BJ (cell line): Measurements from ENCODE around the gene PNPLA8. TPM values are rescaled to one million over a fixed set of nuclear protein-coding genes. Genes with fewer than 3 reads are reported as not detected.
A peak's percentile ranks its signal among the peaks of the same experiment; 100 is the strongest.

Experiments used
- CTCF ChIA-PET: fragments of 350-600 bp; formaldehyde crosslinking; extraction: SDS; loops from one replicate; lab custom pipeline; 2021; ENCODE audit warnings: antibody characterized with exemption, inconsistent platforms; lab: Yijun Ruan, JAX
- POLR2A ChIA-PET: fragments of 300-600 bp; sonication (Branson Sonifier 250); formaldehyde crosslinking; extraction: SDS; loops from one replicate; lab custom pipeline; 2021; ENCODE audit warnings: antibody characterized with exemption; lab: Charles Lee
- DNase-seq: peaks from one replicate; pipeline ENCODE4 v3.0.0-alpha.2; 2011; ENCODE audit warnings: low read depth
- H3K27me3 ChIP-seq: 2 replicates; pipeline ENCODE4 v1.6.0; 2011; ENCODE audit warnings: low read length; ENCODE audit not compliant: control insufficient read depth, insufficient read depth
- H3K36me3 ChIP-seq: 2 replicates; pipeline ENCODE4 v1.5.1; 2011; ENCODE audit warnings: low read length; ENCODE audit not compliant: control insufficient read depth, insufficient read depth
- H3K4me3 ChIP-seq: 2 replicates; pipeline ENCODE4 v1.5.1; 2011; ENCODE audit warnings: low read depth, mild to moderate bottlenecking, control low read depth, low read length
- polyA plus RNA-seq: library from polyadenylated mRNA; depleted of rRNA; stranded (reverse); fragments of >200 nt; gene quantifications from 2 replicates; pipeline ENCODE4 v1.2.3, GENCODE V29; 2011
- TF ChIP-seq, protein P1 (sequence below): IDR thresholded peaks from 2 replicates; pipeline ENCODE4 v1.5.1; 2011; ENCODE audit warnings: low read depth, mild to moderate bottlenecking, control low read depth, inconsistent platforms, low read length, moderate library complexity; ENCODE audit not compliant: insufficient read depth

The PNPLA8 gene
- polyA plus RNA-seq, 1 experiment: 7.8 TPM

DNA sequence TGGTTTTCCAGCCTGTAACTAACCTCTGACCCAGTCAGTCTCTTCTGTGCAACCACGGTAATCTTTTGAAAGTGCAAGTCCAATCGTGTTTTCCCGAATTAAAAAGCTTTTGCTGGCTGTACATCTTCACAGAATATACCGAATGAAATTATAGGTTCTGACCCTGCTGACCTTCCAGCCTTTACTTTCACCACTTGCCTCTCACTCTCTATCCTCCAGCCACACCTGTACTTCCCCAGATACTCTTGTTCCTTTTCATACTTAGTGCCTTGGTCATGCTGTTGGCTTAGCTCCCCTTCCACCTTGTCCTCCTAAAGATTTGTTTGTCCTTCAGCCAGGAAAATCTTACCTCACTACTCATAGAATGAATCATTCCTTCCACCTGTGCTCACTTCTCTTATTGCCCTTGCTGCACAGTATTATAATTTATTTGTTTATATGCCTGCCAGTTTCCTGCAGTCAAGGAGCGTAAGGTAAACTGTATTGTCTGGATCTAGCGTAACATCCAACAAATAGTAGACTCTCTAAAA, 2.3 kb upstream of the PNPLA8 start:
- Histone ChIP-seq H3K36me3 (no peaks in the 10 kb centered on the region), H3K27me3 (no peaks in the 10 kb centered on the region), H3K4me3 (no peak overlapping the region)
- POLR2A ChIA-PET: no interaction called here
- CTCF ChIA-PET: no interaction called here
- no peak for DNase-seq
- TF ChIP-seq, protein P1, sequence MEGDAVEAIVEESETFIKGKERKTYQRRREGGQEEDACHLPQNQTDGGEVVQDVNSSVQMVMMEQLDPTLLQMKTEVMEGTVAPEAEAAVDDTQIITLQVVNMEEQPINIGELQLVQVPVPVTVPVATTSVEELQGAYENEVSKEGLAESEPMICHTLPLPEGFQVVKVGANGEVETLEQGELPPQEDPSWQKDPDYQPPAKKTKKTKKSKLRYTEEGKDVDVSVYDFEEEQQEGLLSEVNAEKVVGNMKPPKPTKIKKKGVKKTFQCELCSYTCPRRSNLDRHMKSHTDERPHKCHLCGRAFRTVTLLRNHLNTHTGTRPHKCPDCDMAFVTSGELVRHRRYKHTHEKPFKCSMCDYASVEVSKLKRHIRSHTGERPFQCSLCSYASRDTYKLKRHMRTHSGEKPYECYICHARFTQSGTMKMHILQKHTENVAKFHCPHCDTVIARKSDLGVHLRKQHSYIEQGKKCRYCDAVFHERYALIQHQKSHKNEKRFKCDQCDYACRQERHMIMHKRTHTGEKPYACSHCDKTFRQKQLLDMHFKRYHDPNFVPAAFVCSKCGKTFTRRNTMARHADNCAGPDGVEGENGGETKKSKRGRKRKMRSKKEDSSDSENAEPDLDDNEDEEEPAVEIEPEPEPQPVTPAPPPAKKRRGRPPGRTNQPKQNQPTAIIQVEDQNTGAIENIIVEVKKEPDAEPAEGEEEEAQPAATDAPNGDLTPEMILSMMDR: no peak

GRCh38 chr7:108526768-108527017, 758 bp upstream of the PNPLA8 start:
- Histone ChIP-seq H3K36me3 (no peaks in the 10 kb centered on the region), H3K27me3 (no peaks in the 10 kb centered on the region), H3K4me3 (peak overlapping the region; percentile 78)
- CTCF ChIA-PET: interaction anchor here (0.6 kb wide), 1 partner anchor 300 kb away, joined by 3 read pairs; no protein-coding TSS in a partner anchor
- no peak for DNase-seq
- TF ChIP-seq, protein P1: no peak
- POLR2A ChIA-PET: interaction anchor here (0.7 kb wide), 1 partner anchor 43 kb away, joined by 4 read pairs; the partner anchor contains the start of gene DNAJB9

DNA sequence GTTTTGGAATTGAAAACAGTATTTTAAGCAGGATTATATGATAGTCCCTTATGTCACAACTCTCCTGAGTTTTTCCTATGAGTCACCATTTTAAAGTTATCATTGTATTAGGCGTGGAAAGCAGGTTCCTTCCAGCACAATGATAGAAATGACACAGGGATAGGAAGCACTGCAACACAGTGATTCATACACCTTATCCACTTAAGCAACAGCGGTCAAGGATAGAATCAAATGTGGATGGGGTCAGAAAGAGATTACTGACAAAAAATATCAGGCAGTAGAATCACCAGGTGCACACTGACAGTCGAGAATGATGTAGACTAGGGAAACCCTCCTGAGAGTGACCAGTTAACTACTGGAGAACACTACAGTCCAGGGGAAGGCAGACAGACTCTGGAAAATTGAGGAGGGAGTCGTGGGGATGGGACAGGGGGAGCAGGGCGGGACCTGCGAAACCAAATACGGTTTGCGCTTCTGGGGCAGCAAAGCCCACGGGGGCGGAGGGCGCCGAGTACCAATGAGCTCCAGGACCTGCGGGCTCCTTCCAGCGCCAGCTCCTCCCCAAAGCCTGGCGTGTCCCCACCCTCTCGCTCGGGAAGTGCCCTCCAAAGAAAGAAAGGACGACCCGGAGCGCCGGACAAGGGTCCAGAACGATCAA, 479 bp downstream of the PNPLA8 start:
- H3K36me3 ChIP-seq: no peaks in the 10 kb centered on the region
- ChIA-PET CTCF (interaction anchor here (0.8 to 2.1 kb wide), 3 partner anchors 13 to 347 kb away, joined by 3 to 13 read pairs (median 3); no protein-coding TSS in a partner anchor), POLR2A (interaction anchor here (0.6 kb wide), 1 partner anchor 44 kb away, joined by 3 read pairs; the partner anchor contains the start of genes DNAJB9 and THAP5)
- H3K27me3 ChIP-seq: no peaks in the 10 kb centered on the region
- peak overlapping the region; percentile 78 for H3K4me3 ChIP-seq
- peak; percentile 13 for DNase-seq
- TF ChIP-seq, protein P1: no peak

- peaks cover 1% of the 10 kb centered on the region; the same call in 1 of the 2 replicates for H3K36me3 ChIP-seq
- ChIA-PET CTCF (interaction anchor here (1.2 kb wide), 1 partner anchor 26 kb away, joined by 3 read pairs; no protein-coding TSS in a partner anchor), POLR2A (no interaction called here)
- H3K4me3 ChIP-seq: no peak overlapping the region
- H3K27me3 ChIP-seq: no peaks in the 10 kb centered on the region
- no peak for DNase-seq
- TF ChIP-seq, protein P1: no peak
Observed at GRCh38 chr7:108522780-108523179, 3.2 kb downstream of the PNPLA8 start.

DNA sequence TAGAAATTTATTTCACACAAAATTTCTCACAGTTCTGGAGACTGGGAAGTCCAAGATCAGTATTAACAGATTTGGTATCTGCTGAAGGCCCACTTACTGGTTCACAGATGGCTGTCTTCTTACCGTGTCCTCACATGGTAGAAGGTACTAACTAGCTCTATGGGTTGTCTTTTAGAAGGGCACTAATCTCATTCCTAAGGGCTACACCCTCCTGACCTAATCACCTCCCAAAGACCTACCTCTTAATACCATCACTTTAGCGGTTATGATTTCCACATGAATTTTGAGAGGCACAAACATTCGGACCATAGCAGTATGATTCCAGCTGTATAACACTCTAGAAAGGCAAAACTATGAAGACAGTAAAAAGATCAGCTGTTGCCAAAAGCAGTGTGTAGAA, 8.0 kb downstream of the PNPLA8 start:
- DNase-seq: no peak
- no peaks in the 10 kb centered on the region for H3K27me3 ChIP-seq
- TF ChIP-seq, protein P1: no peak
- H3K4me3 ChIP-seq: no peak overlapping the region
- CTCF ChIA-PET: interaction anchor here (1.3 kb wide), 1 partner anchor 21 kb away, joined by 4 read pairs; no protein-coding TSS in a partner anchor
- POLR2A ChIA-PET: no interaction called here
- H3K36me3 ChIP-seq: peaks cover 1% of the 10 kb centered on the region; the same call in 1 of the 2 replicates
